ENCODE measurements around the gene WNT7A.

DNA sequence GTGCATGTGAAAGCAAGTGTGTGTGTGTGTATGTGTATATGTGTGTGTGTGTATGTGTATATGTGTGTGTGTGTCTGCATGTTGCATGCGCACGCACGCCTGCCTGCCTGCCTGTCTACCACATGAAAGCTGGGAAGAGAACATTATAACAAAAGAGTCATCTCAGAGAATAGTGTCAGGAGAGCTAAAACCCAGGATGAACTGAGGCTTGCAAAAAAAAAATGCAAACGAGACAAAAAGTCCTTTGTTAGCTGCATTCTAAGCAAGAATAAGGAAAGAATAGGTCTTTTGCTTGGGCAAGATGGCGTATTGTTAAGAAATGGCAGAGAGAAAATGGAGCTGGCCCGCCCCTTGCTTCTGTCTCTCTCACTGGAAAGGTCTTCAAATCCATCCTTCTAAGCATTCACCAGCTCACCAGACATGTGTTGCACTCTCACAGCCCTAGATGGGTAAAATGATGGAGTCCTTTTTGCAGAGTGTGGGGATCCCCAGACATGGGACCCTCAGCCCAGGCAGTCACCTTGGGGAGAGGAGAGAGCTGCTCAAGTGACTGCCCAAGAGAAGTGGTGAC is 16.4 kb downstream of the WNT7A start:
- no peak for TF ChIP-seq CTCF (IDR thresholded peaks at IDR 0.05)
- no peak for TF ChIP-seq EP300 (IDR thresholded peaks at IDR 0.05)
- TF ChIP-seq POLR2AphosphoS5 (IDR thresholded peaks at IDR 0.05): no peak

Data from stomach (tissue), 4 donors.